K562 (cell line): ENCODE data around the gene B3GALT4. TPM values are rescaled to one million over a fixed set of nuclear protein-coding genes. Genes with fewer than 3 reads are reported as not detected.
A peak's percentile ranks its signal among the peaks of the same experiment; 100 is the strongest.

Experiments
- ARID4B ChIP-seq: sonication (generic); formaldehyde crosslinking; IDR thresholded peaks from 2 replicates; pipeline ENCODE4 v1.8.0; 2022; ENCODE audit warnings: mild to moderate bottlenecking, missing genetic modification reagents
- CBX3 ChIP-seq, 2 experiments: IDR thresholded peaks; 1 replicate in 1 of 2; 2 replicates in 1 of 2; pipeline ENCODE4 v1.6.1; 2012; ENCODE audit warnings: inconsistent platforms in 2 of 2, low read length in 2 of 2, borderline replicate concordance in 1 of 2, control low read depth in 1 of 2
- CEBPZ ChIP-seq: fragments of 150-350 bp; IDR thresholded peaks from 2 replicates; pipeline ENCODE4 v1.6.1; 2014; ENCODE audit warnings: low read depth, mild to moderate bottlenecking, low read length, borderline replicate concordance
- COPS2 ChIP-seq: fragments of 450-650 bp; conservative IDR thresholded peaks from 2 replicates; pipeline ENCODE4 v1.6.1; 2016; ENCODE audit warnings: mild to moderate bottlenecking, moderate library complexity
- DACH1 ChIP-seq: fragments of 450-650 bp; IDR thresholded peaks from 2 replicates; pipeline ENCODE4 v1.6.1; 2018; ENCODE audit not compliant: partially characterized antibody
- DDX20 ChIP-seq: fragments of 450-650 bp; IDR thresholded peaks from 2 replicates; pipeline ENCODE4 v1.6.1; 2016; ENCODE audit warnings: missing genetic modification characterization, low read depth, mild to moderate bottlenecking, missing compliant biosample characterization, moderate library complexity
- ELK3 ChIP-seq: fragments of 450-650 bp; formaldehyde crosslinking; IDR thresholded peaks from 2 replicates; pipeline ENCODE4 v1.4.0; 2020; ENCODE audit warnings: mild to moderate bottlenecking
- HCFC1 ChIP-seq: IDR thresholded peaks from 2 replicates; pipeline ENCODE4 v1.6.1; 2012; ENCODE audit warnings: low read depth, low read length, improper control_type of control experiment
- HES1 ChIP-seq: fragments of 450-650 bp; IDR thresholded peaks from 2 replicates; pipeline ENCODE4 v1.6.1; 2016; ENCODE audit warnings: low read depth, mild to moderate bottlenecking, moderate library complexity
- POLR2A ChIP-seq: fragments of 450-650 bp; conservative IDR thresholded peaks from 2 replicates; pipeline ENCODE4 v1.6.1; 2016
- POLR2H ChIP-seq: IDR thresholded peaks from 2 replicates; pipeline ENCODE4 v1.6.1; 2016; ENCODE audit warnings: missing genetic modification characterization, low read depth, mild to moderate bottlenecking, control low read depth, missing compliant biosample characterization, moderate library complexity
- RUNX1 ChIP-seq: sonication (generic); IDR thresholded peaks from 2 replicates; pipeline ENCODE4 v1.6.1; 2016; ENCODE audit warnings: antibody characterized with exemption, low read depth
- SMAD3 ChIP-seq: fragments of 450-650 bp; formaldehyde crosslinking; conservative IDR thresholded peaks from 2 replicates; pipeline ENCODE4 v1.4.0; 2020; ENCODE audit warnings: mild to moderate bottlenecking
- STAT5A ChIP-seq: IDR thresholded peaks from 2 replicates; pipeline ENCODE4 v1.6.1; 2012; ENCODE audit warnings: low read length, inconsistent platforms, borderline replicate concordance
- ZBTB7A ChIP-seq: IDR thresholded peaks from 2 replicates; pipeline ENCODE4 v1.6.1; 2011; ENCODE audit warnings: low read depth, mild to moderate bottlenecking, low read length, moderate library complexity, borderline replicate concordance; ENCODE audit not compliant: control insufficient read depth
- ZKSCAN1 ChIP-seq: fragments of 150-350 bp; IDR thresholded peaks from 2 replicates; pipeline ENCODE4 v1.6.1; 2016; ENCODE audit warnings: low read depth, low read length
- ZNF41 ChIP-seq: fragments of 250-450 bp; sonication (Bioruptor Pico); conservative IDR thresholded peaks from 2 replicates; pipeline ENCODE4 v1.4.0; 2020; ENCODE audit warnings: mild to moderate bottlenecking
- ZNF444 ChIP-seq: fragments of 250-450 bp; sonication (Bioruptor Pico); IDR thresholded peaks from 2 replicates; pipeline ENCODE4 v1.4.0; 2020; ENCODE audit warnings: mild to moderate bottlenecking, moderate library complexity
- polyA plus RNA-seq, 8 experiments: library from polyadenylated mRNA; depleted of rRNA in 4 of 8; stranded (reverse) in 5 of 8; unstranded in 3 of 8; fragments of >200 nt; fragmentation: Nextera tagmentation in 2 of 8; fragmentation: Illumina TruSeq in 1 of 8; extraction: Ambion mirVana in 2 of 8; extraction: Trizol in 1 of 8; gene quantifications; 2 replicates each; pipeline versions ENCODE4 v1.2.1 to v1.2.3, GENCODE V29; 2011 to 2014; ENCODE audit warnings: inconsistent platforms in 1 of 8, missing spikeins in 1 of 8
- total RNA-seq, 7 experiments: library from RNA; depleted of rRNA in 6 of 7; stranded (reverse); fragments of >200 nt in 6 of 7; fragmentation: Illumina TruSeq in 2 of 7; extraction: Trizol in 2 of 7; gene quantifications; 2 replicates each; pipeline versions ENCODE4 v1.2.1 to v1.2.3, GENCODE V29; 2011 to 2021; ENCODE audit warnings: low replicate concordance in 1 of 7

B3GALT4 gene
- total and polyA plus RNA-seq, 9 of the 15 experiments (the other 6 are each of a cell fraction or from before 2014, with no cell fraction given), result 0.11 to 1.3 (median 0.53) TPM; not detected in 1

- TF ChIP-seq HES1 (no peak; the same call in 1 of the 2 replicates), SMAD3 (no peak), CBX3 (IDR thresholded peaks at IDR 0.05; ENCODE audit: borderline replicate concordance in 1 of 2, low read length in 2 of 2) (peak in 1 of 2 experiments; percentile 7; a peak in 1 of 3 replicates), STAT5A (no peak), HCFC1 (no peak; the same call in 1 of the 2 replicates), DDX20 (no peak), DACH1 (no peak), ZBTB7A (no peak; the same call in 1 of the 2 replicates), POLR2H (tag) (peak; percentile 91), ARID4B (CRISPR knock-in tag) (peak; percentile 56), CEBPZ (peak; percentile 11; the same call in 1 of the 2 replicates), POLR2A (peak; percentile 96), ELK3 (CRISPR knock-in tag) (no peak), ZNF41 (no peak), COPS2 (no peak), ZNF444 (CRISPR knock-in tag) (no peak), ZKSCAN1 (peak; percentile 40; the same call in 1 of the 2 replicates), RUNX1 (0 out of 2 replicates have a peak, but pooled peaks have one; percentile 43)
Observed at GRCh38 chr6:33248932-33249731, 27.8 kb upstream of the B3GALT4 start (continued).
